MM.1S (cell line): ENCODE data around the gene TMEM270.

ENCODE experiments used
- EZH2 ChIP-seq: fragments of 300-600 bp; sonication (generic); optimal IDR thresholded peaks from 2 replicates; pipeline ENCODE3; 2017; ENCODE audit warnings: low read depth, mild to moderate bottlenecking, antibody characterized with exemption, low read length, mixed read lengths
- TF ChIP-seq, protein P1 (sequence below): fragments of 300-600 bp; sonication (generic); IDR thresholded peaks from 2 replicates; pipeline ENCODE4 v1.5.1; 2016; ENCODE audit warnings: antibody characterized with exemption, low read length, mixed read lengths

DNA sequence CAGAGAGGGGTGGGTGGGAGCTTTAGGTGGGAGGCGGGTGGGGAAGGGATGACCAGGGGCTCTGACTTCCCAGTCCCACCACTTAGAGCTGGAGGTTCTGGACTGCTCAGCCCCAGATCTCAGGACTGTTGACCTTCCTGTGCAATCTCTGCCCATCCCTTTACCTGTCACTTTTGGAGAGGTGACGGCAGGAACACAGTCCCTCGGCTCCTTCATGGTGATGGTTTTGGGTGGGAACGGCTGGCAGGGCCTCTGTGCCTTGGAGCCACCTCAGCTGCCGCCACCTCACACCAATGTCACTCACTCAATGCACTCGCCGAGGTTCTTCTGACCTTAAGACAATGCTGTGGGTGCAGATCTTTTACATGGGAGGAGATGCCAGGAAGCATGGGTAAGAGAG is 49.0 kb downstream of the TMEM270 start:
- TF ChIP-seq, protein P1, sequence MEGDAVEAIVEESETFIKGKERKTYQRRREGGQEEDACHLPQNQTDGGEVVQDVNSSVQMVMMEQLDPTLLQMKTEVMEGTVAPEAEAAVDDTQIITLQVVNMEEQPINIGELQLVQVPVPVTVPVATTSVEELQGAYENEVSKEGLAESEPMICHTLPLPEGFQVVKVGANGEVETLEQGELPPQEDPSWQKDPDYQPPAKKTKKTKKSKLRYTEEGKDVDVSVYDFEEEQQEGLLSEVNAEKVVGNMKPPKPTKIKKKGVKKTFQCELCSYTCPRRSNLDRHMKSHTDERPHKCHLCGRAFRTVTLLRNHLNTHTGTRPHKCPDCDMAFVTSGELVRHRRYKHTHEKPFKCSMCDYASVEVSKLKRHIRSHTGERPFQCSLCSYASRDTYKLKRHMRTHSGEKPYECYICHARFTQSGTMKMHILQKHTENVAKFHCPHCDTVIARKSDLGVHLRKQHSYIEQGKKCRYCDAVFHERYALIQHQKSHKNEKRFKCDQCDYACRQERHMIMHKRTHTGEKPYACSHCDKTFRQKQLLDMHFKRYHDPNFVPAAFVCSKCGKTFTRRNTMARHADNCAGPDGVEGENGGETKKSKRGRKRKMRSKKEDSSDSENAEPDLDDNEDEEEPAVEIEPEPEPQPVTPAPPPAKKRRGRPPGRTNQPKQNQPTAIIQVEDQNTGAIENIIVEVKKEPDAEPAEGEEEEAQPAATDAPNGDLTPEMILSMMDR: no peak
- TF ChIP-seq EZH2: no peak
